ENCODE results near the gene MYO1E. TPM values are rescaled to one million over a fixed set of nuclear protein-coding genes. Genes with fewer than 3 reads are reported as not detected.

MYO1E gene
- total RNA-seq, 1 donor from 2014 or later = 36.4 TPM

DNA sequence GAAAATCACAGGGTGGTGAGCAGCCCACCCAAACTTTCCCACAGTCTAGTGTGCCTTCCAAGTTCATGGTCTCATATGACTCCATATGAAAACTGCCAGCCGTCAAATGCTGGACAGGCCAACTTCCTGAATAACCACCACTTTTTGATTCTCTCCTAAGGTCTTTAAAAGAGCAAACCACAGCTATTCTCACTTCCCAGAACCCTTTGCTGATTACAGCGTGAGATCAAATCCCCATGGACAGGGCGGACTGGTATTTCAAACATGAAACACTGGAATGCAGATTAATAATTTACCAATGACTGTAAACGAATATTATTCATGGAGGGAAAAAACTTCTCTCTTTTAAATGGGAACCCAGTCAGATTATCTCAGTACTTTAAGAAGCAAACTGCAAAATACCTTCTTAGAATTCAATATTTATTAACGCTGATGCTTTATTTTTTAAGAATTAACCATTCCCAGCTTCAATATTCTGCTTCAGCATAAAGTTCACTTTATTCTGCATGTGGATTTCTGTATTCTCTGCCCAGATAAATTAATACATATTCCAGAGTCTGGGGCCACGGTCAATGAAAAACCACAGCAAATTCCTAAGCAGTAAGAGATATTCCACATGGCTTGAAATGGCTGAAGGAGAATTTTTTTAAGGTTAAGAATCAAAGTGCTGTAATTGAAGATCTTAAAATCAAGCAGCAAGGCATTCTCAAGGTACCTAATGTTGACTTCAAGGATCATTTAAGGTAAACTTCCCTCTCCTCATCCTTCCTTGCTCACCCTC is 42.9 kb downstream of the MYO1E start:
- intact Hi-C loops (cut with micrococcal nuclease) = no loop called here
- ATAC-seq (peak; percentile 42), DNase-seq (no peak)

DNA sequence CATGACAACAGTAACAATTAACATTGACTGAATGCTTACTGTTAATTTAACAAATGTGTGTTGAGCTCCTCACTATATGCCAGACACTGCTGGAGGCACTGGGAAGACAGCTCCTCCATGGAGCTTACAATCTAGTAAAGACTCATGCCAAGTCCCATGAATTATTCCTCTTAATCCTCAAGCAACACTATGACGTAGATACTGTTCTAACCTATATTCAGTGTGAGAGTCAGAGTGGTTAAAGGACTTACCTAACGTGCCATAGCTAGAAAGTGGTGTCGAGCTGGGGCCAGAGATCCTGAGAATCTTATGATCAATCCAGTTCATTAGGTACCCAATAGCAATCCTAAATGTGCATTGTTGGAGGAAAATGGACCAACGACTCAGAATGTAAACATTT is 43.6 kb downstream of the MYO1E start:
- intact Hi-C loops (cut with micrococcal nuclease) = no loop called here
- DNase-seq (no peak), ATAC-seq (no peak)

DNA sequence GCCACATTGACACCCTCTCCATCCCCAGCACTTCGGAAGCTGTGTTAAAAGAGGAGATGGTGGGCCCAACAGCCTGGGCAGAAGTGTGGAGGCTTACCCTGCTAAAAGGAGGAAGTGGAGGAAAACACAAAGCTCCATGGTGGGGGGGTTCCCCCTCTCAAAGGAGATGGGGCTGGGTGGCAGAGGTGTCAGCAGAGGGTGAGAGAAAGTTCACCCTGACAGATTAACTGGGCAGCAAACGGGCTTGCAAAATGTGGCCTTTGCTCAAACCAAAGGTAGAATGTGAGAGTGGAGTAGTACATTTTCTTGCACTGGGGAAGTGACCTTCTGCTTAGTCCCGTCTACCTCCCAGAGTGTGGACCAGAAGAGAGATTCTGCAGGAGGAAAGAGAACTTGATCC is 44.7 kb downstream of the MYO1E start:
- intact Hi-C loops (cut with micrococcal nuclease) = no loop called here
- ATAC-seq (no peak), DNase-seq (no peak)

DNA sequence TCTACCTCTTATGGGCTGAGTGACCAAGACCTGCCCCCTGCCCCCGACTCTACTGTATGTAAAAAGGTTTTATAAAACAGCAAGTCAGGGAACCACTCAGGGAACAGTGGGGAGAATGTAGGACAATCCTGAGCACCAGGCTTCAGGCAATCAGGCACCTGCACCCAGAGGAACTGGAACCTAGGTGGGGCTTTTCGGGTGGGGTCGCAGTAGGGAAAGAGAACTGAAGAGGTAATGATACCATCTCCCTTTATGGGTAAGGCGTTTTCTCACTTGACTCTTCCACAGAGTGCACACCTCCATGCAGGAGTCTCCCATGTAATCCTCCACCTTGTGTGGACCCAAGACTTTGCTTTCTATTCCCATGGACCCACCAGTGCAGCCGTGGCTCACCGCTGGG is 45.8 kb downstream of the MYO1E start:
- DNase-seq (no peak), ATAC-seq (no peak)
- intact Hi-C loops (cut with micrococcal nuclease) = no loop called here

DNA sequence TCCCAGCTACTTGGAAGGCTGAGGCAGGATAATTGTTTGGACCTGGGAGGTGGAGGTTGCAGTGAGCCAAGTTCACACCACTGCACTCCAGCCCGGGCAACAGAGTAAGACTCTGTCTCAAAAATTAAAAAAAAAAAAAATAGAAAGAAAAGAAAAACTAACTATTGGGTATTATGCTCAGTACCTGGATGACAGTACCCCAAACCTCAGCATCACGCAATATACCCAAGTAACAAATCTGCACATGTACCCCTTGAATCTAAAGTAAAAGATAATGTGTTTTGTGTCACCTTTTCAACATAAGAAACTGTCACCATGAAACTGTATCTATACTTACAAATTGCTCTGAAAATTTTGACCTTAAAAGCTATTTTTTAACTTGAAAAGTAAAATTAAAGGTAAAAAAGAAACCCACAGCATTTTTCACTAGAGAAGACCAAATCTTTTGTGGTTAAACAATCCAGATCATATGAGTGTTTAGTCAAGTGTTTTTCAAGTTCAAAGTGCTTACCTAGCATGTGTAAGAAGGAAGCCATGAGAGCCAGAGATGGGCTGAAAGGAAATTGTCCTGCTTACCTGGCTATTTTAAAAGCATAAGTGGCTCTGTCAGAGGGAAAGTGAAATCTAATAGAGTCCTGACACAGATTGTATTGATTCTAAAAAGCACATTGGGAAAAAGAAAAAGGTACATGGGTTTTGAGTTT is 50.5 kb downstream of the MYO1E start:
- DNase-seq = no peak
- no peak for ATAC-seq
- intact Hi-C loops (cut with micrococcal nuclease) = no loop called here

DNA sequence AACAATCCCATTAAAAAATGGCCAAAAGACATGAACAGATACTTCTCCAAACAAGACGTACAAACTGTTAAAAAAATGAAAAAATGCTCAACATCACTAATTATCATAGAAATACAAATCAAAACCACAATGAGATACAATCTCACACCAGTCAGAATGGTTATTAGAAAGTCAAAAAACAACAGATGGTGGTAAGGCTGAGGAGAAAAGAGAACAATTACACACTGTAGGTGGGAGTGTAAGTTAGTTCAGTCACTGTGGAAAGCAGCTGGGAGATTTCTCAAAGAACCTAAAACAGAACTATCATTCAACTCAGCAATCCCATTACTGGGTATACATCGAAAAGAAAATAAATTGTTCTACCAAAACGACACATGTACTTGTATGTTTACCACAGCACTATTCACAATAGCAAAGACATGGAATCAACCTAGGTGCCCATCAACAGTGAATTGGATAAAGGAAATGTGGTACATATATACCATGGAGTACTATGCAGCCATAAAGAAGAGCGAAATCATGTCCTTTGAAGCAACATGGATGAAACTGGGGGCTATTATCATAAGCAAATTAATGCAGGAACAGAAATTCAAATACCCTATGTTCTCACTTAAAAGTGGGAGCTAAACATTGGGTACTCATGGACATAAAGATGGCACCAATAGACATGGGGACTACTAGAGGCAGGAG is 51.5 kb downstream of the MYO1E start:
- ATAC-seq (no peak), DNase-seq (no peak)
- intact Hi-C loops (cut with micrococcal nuclease) = no loop called here

DNA sequence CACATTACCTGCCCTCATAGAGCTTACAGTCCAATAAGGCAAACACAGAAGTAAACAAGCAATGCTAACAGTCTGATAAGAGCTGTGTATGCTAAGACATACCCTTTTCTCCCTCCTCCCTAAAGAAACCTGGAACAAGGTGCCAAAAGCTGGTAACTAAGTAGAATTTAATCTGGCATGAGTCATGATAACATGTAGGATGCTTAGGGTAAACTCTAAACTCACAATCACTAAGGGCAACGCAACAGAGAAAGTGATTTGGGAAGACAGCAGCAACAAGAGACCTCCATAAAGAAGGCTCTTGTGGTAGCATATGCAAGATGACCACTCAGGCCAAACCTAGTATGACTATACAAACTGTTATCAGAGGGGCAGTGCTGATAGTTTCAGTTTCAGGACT is 55.5 kb downstream of the MYO1E start:
- intact Hi-C loops (cut with micrococcal nuclease) = no loop called here
- no peak for DNase-seq
- ATAC-seq = no peak

DNA sequence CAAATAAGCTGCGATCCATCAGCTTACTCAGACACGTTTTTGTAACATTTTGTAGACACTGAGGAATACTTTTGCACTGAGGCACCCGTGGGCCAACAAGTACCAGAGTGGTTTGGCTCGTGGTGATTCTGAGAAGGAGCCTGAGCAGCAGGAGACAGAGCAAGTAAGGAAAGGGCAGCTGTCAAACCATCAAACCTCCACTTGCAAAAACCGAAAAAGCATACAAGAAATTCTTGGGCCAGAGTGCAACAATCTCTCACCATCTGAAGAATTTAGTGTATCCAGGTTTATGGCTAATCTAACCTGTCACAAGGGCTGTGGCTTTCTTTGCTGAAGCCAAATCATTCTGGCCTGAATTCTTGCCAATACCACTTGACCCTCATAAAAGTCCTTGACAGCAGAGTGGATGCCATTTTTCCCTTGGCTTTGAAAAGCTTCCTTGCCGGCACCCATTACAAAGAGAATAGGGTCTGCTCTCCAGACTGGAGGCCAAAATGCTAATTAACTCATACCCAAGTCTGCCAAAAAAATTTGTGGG is 56.7 kb downstream of the MYO1E start:
- ATAC-seq (peak; percentile 60), DNase-seq (no peak)
- intact Hi-C loops (cut with micrococcal nuclease) = no loop called here

DNA sequence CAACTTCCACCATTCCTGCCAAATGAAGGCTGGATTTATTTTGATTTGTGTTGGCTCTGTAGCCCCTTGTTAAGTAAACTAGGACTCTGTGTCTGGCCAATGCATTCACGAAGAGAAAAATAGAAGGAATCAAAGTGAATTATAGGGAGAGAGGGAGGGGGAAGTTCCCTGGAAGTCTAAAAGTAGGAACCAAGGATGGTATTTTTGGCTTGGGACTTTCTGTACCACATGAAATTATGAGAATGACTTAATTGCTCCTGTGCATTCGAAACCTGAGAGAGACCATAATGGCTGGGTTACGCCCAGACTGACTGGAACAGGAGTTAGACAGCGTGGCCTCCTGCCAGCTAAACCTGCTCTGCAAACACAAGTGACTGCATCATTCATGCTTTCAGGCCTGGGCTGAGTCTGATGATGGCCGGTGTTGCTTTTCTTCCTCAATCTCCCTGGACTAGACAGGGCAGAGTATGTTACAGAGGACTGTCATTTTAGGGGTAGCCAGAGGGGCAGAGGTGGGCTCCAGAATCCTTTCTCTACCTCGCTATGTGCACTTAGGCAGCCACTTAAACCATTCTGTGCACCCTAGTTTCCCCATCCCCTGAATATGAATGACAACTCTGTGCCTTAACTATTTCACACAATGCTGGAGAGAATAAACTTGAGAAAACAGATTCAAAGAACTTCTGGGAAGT is 58.9 kb downstream of the MYO1E start:
- DNase-seq (peak; percentile 79), ATAC-seq (peak; percentile 79)
- intact Hi-C loops (cut with micrococcal nuclease) = no loop called here

DNA sequence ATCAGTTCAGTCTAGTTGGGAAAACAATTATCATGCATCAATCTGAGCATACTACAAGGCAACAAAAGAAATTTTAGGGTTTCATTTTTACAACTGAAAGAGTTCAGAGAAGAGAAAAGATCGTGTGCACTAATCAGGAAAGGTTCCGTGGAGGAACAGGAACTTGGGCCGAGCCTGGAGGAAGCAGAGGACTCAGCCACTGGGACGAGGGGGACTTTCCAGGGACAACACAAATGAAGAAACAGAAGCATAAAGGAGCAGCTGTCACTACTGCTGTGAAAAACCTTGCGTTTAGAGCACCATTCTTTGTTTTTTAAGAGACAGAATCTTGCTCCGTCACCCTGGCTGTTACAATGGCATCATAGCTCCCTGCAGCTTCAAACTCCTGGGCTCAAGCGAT is 60.5 kb downstream of the MYO1E start:
- intact Hi-C loops (cut with micrococcal nuclease) = no loop called here
- ATAC-seq (no peak), DNase-seq (no peak)

DNA sequence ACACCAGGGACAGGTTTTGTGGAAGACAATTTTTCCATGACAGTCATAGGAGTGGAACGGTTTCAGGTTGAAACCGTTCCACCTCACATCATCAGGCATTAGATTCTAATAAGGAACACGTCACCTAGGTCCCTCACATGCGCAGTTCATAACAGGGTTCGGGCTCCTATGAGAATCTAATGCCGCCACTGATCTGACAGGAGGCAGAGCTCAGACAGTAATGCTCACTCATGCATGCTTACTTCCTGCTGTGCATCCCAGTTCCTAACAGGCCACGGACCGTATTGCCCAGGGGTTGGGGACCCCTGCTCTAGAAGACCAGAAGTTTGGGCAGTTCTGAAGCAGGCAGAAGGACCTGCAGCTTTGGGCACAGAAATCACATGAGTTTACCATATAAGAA is 61.5 kb downstream of the MYO1E start:
- ATAC-seq (no peak), DNase-seq (no peak)
- intact Hi-C loops (cut with micrococcal nuclease) = no loop called here

DNA sequence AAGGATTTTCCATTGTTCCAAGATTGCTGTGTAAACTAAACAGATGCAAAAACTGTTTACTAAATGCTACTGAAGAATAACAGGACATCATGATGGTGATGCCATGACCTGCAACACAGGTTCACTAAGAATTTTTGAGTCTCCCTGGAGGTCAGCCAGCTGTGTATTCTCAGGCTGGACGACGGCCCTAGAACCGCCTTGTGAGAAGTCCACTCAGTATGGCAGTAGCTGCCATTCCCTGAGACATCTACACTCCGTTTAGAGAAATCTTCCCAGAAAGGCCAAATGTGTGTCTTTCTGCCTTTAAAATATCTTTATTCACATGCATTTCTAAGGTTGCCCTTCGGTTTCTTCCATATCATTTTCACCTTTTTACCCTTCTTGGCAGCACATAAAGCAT is 63.3 kb downstream of the MYO1E start:
- no peak for ATAC-seq
- no peak for DNase-seq
- intact Hi-C loops (cut with micrococcal nuclease) = no loop called here

DNA sequence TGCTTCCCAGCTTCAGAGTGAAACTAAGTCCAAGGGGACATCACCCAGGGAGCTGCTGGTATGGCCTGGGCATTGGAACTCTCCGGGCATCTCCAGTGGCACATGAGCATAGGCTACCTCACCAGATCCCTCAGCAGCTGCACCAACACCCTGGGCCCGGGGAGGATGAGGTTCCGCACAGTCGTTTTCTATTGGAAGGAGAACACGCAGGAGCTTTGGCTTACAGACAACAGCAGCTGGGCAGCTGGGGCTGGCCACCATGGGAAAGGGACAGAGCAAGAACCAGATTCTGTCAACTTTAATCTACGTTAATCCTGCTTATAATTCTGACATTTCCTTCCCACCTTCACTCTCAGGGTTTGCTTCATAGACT is 65.5 kb downstream of the MYO1E start:
- DNase-seq (no peak), ATAC-seq (no peak)
- intact Hi-C loops (cut with micrococcal nuclease) = no loop called here

DNA sequence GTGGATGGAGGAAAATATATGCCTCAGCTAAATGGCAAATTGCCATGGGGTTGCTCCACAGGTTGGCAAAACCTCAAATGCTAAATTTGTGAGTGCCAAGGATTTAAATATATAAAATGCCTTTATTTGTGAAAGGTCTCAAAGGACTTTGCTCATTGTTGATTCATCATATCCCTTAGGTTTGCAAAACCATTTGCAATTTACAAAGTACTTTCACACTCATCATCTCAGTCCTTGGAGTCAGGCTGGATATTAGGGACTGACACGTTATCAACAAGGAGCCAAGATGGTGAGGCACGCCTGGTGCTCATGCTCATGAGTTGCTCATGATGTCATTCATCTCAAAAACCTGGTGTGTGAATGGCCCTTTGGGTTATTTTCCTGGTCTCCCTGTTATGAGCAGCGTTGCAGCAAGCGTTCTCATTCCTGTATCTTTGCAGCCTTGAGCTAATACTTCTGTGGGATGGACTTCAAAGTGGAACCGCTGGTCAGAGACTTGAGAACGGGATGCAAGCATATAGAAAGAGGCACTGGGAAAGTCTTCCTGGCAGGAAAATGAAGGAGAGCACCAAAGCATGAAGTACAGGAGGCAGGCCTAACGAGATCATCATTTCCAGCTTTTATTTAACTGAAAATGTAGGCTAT is 66.0 kb downstream of the MYO1E start:
- DNase-seq = no peak
- no peak for ATAC-seq
- intact Hi-C loops (cut with micrococcal nuclease) = no loop called here

DNA sequence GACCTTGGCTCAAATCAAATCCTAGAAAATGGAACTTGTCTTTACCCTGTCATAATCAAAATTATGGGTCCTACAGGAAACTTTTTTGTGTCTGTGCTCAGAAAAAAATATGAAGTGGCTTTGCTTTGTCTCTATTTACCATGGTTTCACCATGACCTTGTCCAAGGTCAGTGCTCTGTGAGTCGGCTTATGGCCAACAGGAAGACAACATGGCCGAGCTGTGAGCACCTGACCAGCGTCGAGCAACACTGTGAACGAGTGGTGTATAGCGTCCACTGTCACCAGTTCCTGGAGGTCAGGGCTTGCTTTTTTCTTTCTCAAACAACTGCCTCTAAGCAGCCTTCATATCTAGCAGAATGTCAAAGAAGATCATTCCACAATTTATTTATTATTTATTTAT is 67.9 kb downstream of the MYO1E start:
- ATAC-seq = no peak
- no peak for DNase-seq
- intact Hi-C loops (cut with micrococcal nuclease) = loop anchor here (2.0 kb wide), 1 partner anchor 26 kb away; no protein-coding TSS in a partner anchor

DNA sequence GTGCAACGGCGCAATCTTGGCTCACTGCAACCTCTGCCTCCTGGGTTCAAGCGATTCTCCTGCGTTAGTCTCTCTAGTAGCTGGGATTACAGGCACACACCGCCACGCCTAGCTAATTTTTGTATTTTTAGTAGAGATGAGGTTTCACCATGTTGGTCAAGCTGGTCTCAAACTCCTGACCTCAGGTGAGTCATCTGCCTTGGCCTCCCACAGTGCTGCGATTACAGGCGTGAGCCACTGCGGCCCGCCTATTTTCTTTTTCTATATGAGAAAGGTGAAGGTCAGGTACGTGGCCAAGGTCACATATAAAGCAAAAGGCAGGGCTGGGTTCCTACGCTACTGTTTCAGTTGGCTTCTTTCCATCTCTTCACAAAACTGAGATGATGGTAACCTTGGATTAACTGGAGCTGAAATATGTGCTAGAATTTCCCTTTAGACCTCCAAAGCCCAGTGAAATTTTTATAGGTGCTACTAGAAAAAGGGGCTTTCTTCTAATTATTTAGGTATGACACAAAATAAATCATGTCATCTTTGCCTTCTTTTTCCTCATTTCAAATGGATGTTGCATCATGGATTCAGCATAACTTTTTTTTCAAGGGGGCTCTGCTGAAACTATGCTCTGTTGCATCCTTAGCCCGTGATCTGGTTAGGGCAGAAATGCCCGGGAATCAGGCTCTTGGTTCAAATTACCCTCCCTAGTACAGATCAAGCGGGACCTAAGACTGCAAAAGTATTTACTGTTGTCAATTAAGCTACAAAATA is 68.5 kb downstream of the MYO1E start:
- intact Hi-C loops (cut with micrococcal nuclease) = loop anchor here (2.0 kb wide), 1 partner anchor 25 kb away; no protein-coding TSS in a partner anchor
- no peak for ATAC-seq
- DNase-seq = no peak

DNA sequence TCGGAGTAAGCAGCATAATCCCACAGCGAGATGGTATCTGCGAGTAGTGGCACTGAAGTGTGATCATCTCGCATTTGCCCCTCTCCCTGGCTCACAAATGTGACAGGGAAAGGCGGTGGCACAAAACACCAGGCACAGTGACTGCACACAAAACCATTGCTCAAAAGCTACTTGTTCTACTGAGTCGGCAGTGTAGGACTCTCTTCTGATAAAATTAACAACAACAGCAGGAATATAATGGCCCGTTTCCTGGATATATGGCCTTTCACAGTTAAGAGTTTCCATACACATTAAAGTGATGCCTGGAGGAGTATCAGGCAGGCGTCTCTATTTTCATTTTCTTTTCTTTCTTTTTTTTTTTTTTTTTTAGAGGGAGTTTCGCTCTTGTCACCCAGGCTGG is 69.0 kb downstream of the MYO1E start:
- intact Hi-C loops (cut with micrococcal nuclease) = loop anchor here (2.0 kb wide), 1 partner anchor 25 kb away; no protein-coding TSS in a partner anchor
- no peak for ATAC-seq
- no peak for DNase-seq

DNA sequence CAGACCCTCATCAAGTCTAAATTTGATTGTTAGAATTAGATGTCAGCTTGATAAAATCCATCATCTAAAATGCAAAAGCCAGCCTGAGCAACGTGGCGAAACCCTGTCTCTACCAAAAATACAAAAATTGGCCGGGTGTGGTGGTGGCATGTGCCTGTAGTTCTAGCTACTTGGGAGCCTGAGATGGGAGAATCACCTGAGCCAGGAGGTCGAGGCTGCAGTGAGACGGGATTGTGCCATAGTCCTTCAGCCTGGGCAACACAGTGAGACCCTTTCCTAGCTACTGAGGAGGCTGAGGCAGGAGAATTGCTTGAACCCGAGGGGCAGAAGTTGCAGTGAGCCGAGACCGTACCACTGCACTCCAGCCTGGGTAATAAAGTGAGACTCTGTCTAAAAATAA is 69.5 kb downstream of the MYO1E start:
- ATAC-seq (no peak), DNase-seq (no peak)
- intact Hi-C loops (cut with micrococcal nuclease) = no loop called here
